WI38 (cell line): ENCODE results near the gene CCDC154.

Source experiments
- H3K4me3 ChIP-seq: 2 replicates; pipeline ENCODE4 v1.5.1; 2011; ENCODE audit warnings: low read depth, mild to moderate bottlenecking, control low read depth, low read length
- TF ChIP-seq, protein P1 (sequence below): IDR thresholded peaks from 2 replicates; pipeline ENCODE4 v1.5.1; 2012; ENCODE audit warnings: low read depth, mild to moderate bottlenecking, control low read depth, low read length

The CCDC154 gene

DNA sequence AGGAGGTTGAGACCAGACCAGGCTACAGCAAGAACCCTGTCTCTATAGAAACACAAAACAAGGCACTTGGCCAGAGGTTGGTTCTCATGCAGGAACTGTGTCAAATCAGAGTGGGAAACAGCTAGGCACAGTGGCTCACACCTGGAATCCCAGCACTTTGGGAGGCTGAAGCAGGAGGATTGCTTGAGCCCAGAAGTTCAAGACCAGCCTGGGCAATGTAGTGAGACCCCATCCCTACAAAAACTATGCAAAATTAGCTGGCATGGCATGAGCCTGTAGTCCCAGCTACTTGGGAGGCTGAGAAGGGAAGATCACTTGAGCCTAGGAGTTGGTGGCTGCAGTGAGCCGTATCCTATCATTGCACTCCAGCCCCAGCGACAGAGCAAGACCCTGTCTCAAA lies 31.5 kb downstream of the CCDC154 start:
- TF ChIP-seq, protein P1, sequence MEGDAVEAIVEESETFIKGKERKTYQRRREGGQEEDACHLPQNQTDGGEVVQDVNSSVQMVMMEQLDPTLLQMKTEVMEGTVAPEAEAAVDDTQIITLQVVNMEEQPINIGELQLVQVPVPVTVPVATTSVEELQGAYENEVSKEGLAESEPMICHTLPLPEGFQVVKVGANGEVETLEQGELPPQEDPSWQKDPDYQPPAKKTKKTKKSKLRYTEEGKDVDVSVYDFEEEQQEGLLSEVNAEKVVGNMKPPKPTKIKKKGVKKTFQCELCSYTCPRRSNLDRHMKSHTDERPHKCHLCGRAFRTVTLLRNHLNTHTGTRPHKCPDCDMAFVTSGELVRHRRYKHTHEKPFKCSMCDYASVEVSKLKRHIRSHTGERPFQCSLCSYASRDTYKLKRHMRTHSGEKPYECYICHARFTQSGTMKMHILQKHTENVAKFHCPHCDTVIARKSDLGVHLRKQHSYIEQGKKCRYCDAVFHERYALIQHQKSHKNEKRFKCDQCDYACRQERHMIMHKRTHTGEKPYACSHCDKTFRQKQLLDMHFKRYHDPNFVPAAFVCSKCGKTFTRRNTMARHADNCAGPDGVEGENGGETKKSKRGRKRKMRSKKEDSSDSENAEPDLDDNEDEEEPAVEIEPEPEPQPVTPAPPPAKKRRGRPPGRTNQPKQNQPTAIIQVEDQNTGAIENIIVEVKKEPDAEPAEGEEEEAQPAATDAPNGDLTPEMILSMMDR: no peak
- no peak overlapping the region for H3K4me3 ChIP-seq

DNA sequence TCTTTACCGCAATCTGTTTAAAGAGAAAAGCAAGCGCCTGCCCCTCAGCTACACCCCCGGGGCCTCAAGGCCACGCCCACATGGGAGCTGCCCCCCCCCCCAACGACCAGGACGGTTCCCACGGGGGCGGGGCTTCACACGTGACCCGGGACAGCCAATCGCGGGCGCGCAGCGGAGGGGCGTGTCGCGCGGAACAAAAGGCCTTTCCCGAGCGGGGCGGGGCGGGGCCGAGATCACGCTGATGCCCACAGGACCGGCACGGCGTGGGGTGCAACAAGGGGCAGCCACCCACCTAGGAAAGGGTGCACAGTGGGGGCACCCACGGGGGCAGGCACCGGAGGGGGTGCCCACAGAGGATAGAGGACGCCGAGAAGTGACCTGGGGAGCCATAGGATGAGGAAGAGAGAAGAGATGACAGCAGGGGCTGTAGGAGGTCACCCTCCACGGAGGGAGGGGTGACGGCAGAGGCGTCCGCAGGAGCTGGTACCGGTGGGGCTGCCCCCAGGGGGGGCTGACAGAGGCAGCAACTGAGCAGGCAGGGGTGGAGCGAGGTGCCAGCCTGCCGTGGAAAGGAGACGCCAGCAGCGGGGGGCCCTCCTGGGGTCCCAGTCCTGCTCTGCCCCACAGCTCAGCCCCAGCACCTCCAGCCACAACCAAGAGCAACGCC lies 36.1 kb downstream of the CCDC154 start:
- TF ChIP-seq, protein P1: no peak
- H3K4me3 ChIP-seq: peak overlapping the region; percentile 64

DNA sequence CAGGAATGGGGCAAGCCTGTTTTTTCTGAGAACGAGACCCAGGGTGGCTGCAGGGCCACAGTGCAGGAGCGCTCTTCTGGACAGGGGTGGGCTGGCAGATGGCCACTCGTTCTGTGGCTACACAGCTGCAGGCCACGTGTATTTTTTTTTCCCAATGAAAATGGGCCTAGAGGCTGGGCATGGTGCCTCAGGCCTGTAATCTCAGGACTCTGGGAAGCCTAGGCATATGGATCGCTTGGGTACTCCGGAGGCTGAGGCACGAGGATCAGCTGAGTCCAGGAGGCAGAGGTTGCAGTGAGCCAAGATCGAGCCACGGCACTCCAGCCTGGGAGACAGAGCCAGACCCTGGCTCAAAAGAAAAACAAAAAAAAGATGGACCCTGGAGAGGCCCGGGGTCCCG lies 36.6 kb downstream of the CCDC154 start:
- no peak overlapping the region for H3K4me3 ChIP-seq
- TF ChIP-seq, protein P1: no peak

DNA sequence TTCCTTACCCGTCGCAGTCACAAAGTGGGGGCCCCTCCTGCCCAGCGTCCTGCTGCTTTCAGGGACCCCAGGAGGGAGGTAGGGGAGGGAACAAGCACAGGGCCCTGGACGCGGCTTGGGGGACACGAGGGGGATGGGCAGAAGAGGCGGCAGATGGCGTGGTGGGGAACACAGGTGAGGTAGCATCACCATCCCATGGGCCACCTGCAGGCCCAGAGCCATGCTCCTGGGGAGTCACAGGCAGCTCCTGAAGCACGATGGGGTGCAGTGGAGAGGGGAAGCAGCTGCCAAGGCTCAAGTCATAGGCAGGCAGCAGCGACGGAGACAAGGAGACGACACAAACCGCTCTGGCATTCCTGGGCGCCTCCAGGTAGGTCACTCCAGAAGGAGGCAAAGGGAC lies 40.6 kb downstream of the CCDC154 start:
- no peak overlapping the region for H3K4me3 ChIP-seq
- TF ChIP-seq, protein P1: no peak

DNA sequence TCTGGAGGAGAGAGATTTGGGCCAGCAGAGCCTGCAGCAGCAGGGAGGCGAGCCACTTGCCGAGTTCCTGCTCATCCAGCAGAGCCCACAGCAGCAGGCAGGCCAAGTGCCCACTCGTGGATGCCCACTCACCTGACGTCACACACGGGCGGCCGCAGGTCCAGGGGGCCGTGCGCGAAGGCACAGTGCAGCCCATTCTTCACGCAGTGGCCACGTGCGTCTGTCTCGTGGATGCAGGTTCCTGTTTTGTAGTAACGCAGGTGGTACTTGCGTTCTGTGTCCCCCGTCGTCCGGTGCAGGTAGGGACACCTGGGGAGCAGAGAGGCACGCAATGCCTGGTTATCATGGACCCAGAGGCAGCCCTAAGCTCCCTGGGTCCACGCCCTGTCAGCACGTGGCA lies 41.3 kb downstream of the CCDC154 start:
- H3K4me3 ChIP-seq: no peak overlapping the region
- TF ChIP-seq, protein P1: no peak

GRCh38 chr16:1401758-1402154 lies 42.6 kb downstream of the CCDC154 start:
- no peak overlapping the region for H3K4me3 ChIP-seq
- TF ChIP-seq, protein P1: no peak

- TF ChIP-seq, protein P1: no peak
- no peak overlapping the region for H3K4me3 ChIP-seq
These were observed 43.1 kb downstream of the CCDC154 start for GRCh38 chr16:1401061-1401757.
